Measurements from ENCODE around the gene GNPTAB. TPM values are rescaled to one million over a fixed set of nuclear protein-coding genes. Genes with fewer than 3 reads are reported as not detected.

Gene GNPTAB
- total RNA-seq, 1 experiment from 2014 or later: 21.0 TPM

DNA sequence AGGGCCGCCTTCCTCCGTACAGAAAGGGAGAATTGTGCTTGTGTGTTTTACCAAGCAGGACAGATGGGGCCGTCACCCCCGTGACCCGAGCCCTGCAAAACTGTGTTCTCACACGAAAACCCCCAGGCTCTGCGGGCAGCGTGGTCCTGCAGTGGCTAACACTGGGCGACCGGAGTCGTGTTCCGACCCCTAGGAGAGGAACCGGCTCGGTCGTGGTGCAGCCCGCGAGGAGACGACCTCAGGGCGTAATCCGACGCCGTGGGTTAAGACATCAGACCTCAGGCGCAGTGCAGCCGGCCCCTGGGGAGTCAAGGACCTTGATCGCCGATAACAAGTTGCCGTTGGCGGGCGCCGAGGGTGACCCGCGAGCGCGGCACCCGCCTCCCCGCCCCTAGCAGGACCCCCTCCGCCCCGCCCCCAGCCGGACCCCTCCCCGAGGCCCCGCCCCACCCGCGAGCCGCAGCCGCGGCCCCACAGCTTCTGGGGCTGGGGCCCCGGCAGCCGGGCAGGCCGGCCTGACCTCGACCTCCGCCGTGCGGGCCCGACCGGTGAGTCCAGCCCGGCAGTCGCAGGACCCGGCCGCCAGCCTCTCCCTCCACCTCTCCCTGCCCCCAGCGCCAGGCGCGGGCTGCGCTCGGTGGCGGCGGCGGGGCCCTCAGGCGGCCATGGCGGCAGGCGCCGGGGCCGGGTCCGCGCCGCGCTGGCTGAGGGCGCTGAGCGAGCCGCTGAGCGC lies 133.4 kb downstream of the GNPTAB start, which contains the start of gene CHPT1:
Gene CHPT1 (plus strand): TSS at position 444 of the 733 bp plus-strand sequence. CDS start 222 bp downstream, at position 666.
- Histone ChIP-seq H3K4me3 (ENCODE audit: low read length) (peak within 1 kb of the TSS; percentile 89), H3K27me3 (ENCODE audit: low read length) (no peaks in the 10 kb centered on the region), H3F3A (ENCODE audit: low read length, unreplicated experiment) (no peaks in the 10 kb centered on the region), H2AFZ (ENCODE audit: low read length) (peak within 1 kb of the TSS; percentile 96), H3K4me2 (ENCODE audit: low read length) (peak within 1 kb of the TSS; percentile 90), H3K9me3 (ENCODE audit: low read length) (no peaks in the 10 kb centered on the region), H3K4me1 (ENCODE audit: insufficient read depth, low read length) (peaks cover 12% of the 10 kb centered on the region), H4K20me1 (ENCODE audit: low read length) (no peaks in the 10 kb centered on the region), H3K36me3 (ENCODE audit: low read depth, low read length) (no peaks in the 10 kb centered on the region), H3K9ac (ENCODE audit: low read length) (peak within 1 kb of the TSS; percentile 73), H3K27ac (ENCODE audit: low read length) (no peak within 1 kb of the TSS), H3K9me2 (replicated peaks; ENCODE audit: low read length) (no peaks in the 10 kb centered on the region), H3K79me2 (ENCODE audit: low read length) (peaks cover 34% of the 10 kb centered on the region)
- CTCF ChIA-PET: no interaction called here
- DNase-seq (peak; percentile 47), ATAC-seq (peak; percentile 70)
- BruUV-seq (replicated peaks): no TSS peak
- TF ChIP-seq EZH2 (IDR thresholded peaks at IDR 0.05; ENCODE audit: low read length, unreplicated experiment): no peak
- TF ChIP-seq EZH2phosphoT487 (IDR thresholded peaks at IDR 0.05; ENCODE audit: borderline replicate concordance, low read length): no peak
- TF ChIP-seq, protein P1, sequence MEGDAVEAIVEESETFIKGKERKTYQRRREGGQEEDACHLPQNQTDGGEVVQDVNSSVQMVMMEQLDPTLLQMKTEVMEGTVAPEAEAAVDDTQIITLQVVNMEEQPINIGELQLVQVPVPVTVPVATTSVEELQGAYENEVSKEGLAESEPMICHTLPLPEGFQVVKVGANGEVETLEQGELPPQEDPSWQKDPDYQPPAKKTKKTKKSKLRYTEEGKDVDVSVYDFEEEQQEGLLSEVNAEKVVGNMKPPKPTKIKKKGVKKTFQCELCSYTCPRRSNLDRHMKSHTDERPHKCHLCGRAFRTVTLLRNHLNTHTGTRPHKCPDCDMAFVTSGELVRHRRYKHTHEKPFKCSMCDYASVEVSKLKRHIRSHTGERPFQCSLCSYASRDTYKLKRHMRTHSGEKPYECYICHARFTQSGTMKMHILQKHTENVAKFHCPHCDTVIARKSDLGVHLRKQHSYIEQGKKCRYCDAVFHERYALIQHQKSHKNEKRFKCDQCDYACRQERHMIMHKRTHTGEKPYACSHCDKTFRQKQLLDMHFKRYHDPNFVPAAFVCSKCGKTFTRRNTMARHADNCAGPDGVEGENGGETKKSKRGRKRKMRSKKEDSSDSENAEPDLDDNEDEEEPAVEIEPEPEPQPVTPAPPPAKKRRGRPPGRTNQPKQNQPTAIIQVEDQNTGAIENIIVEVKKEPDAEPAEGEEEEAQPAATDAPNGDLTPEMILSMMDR (conservative IDR thresholded peaks at IDR 0.05; ENCODE audit: low read depth, low read length): no peak
- intact Hi-C loops (cut with micrococcal nuclease): loop anchor here (5.0 kb wide), 1 partner anchor 135 kb away; the partner anchor contains the start of gene GNPTAB
- POLR2A ChIA-PET (ENCODE audit: unreplicated experiment): no interaction called here

DNA sequence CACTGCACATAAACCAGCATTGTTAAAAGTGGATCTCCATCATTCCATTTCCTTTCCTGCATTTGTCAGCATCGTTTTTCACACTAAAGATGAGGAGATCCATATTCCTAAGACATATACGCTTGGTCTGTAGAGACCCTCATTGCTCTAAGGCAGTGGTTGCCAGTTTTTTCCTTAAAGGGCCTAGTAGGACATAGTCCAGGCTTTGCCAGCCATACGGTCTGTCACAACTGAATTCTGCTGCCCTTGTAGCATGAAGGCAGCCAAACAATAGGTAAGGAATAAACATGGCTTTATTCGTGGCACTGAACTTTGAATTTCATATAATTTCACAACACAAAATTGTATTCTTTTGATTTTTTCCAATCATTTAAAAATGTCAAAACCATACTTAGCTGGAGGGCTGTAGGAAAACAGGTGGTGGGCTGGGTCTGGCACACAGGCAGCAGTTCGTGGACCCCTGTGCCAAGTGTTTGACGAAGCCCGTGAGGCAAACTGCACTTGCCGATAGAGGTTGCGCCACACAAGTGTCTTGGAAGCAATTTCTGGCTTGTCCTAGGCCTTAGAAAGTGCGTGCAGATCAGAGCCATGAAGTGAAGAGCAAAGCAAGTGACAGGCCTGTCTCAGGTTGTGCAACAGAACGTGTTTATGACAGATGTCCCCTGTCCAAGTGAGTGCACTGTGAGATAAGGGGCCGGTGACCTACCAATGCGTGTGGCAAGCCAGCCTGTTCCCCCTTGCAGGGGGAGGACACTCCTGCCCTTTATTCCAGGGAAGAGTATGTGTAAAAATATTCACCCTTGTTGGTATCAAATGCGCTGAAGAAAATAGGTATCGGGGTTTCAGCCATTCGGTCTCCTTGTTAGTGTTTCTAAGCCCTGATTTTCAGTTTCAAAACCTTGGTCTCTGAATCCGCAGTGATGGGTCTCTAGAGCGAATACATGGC lies 134.2 kb downstream of the GNPTAB start:
- no peak for TF ChIP-seq EZH2 (IDR thresholded peaks at IDR 0.05; ENCODE audit: low read length, unreplicated experiment)
- intact Hi-C loops (cut with micrococcal nuclease): loop anchor here (5.0 kb wide), 1 partner anchor 136 kb away; the partner anchor contains the start of gene GNPTAB
- Histone ChIP-seq H3F3A (ENCODE audit: low read length, unreplicated experiment) (no peaks in the 10 kb centered on the region), H3K4me2 (ENCODE audit: low read length) (peak overlapping the region; percentile 86), H3K9me2 (replicated peaks; ENCODE audit: low read length) (no peaks in the 10 kb centered on the region), H3K4me3 (ENCODE audit: low read length) (peak overlapping the region; percentile 89), H4K20me1 (ENCODE audit: low read length) (no peaks in the 10 kb centered on the region), H3K79me2 (ENCODE audit: low read length) (peaks cover 27% of the 10 kb centered on the region), H3K4me1 (ENCODE audit: insufficient read depth, low read length) (peaks cover 12% of the 10 kb centered on the region), H2AFZ (ENCODE audit: low read length) (peak overlapping the region; percentile 94), H3K27me3 (ENCODE audit: low read length) (no peaks in the 10 kb centered on the region), H3K27ac (ENCODE audit: low read length) (no peak overlapping the region), H3K9ac (ENCODE audit: low read length) (peak overlapping the region; percentile 45), H3K36me3 (ENCODE audit: low read depth, low read length) (no peaks in the 10 kb centered on the region), H3K9me3 (ENCODE audit: low read length) (no peaks in the 10 kb centered on the region)
- no TSS peak for BruUV-seq (replicated peaks)
- ChIA-PET POLR2A (ENCODE audit: unreplicated experiment) (no interaction called here), CTCF (no interaction called here)
- ATAC-seq (no peak), DNase-seq (peak; percentile 24)

DNA sequence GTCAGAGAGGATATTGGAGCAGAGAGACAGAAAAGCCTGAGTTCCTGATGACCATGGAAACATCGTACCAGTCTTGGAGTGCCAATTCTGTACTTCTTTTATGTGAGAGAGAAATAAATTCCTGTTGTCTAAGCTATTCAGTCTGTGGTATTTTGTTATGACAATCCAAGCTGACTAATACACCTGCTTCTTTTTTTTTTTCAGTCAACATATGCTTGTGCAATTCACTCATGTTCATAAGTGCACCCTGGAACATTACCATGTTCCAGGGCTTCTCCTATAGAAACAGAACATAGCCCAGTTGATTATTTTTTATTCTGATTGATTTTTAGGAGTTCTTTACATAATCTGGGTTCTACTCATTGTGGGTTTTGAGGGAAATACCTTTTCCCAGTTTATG lies 135.1 kb downstream of the GNPTAB start:
- H3K79me2 ChIP-seq (ENCODE audit: low read length): peaks cover 23% of the 10 kb centered on the region
- intact Hi-C loops (cut with micrococcal nuclease): loop anchor here (5.0 kb wide), 1 partner anchor 137 kb away; the partner anchor contains the start of gene GNPTAB
- peaks cover 12% of the 10 kb centered on the region for H3K4me1 ChIP-seq (ENCODE audit: insufficient read depth, low read length)
- no peak overlapping the region for H3K4me3 ChIP-seq (ENCODE audit: low read length)
- H3K9me3 ChIP-seq (ENCODE audit: low read length): no peaks in the 10 kb centered on the region
- no peak overlapping the region for H3K9ac ChIP-seq (ENCODE audit: low read length)
- ChIA-PET CTCF (no interaction called here), POLR2A (ENCODE audit: unreplicated experiment) (no interaction called here)
- BruUV-seq (replicated peaks): no TSS peak
- H3F3A ChIP-seq (ENCODE audit: low read length, unreplicated experiment): no peaks in the 10 kb centered on the region
- H3K9me2 ChIP-seq (replicated peaks; ENCODE audit: low read length): no peaks in the 10 kb centered on the region
- H3K4me2 ChIP-seq (ENCODE audit: low read length): no peak overlapping the region
- no peaks in the 10 kb centered on the region for H3K27me3 ChIP-seq (ENCODE audit: low read length)
- H4K20me1 ChIP-seq (ENCODE audit: low read length): no peaks in the 10 kb centered on the region
- H3K36me3 ChIP-seq (ENCODE audit: low read depth, low read length): no peaks in the 10 kb centered on the region
- H2AFZ ChIP-seq (ENCODE audit: low read length): no peak overlapping the region
- H3K27ac ChIP-seq (ENCODE audit: low read length): no peak overlapping the region
- ATAC-seq: no peak
- no peak for TF ChIP-seq EZH2phosphoT487 (IDR thresholded peaks at IDR 0.05; ENCODE audit: borderline replicate concordance, low read length)
- no peak for TF ChIP-seq EZH2 (IDR thresholded peaks at IDR 0.05; ENCODE audit: low read length, unreplicated experiment)
- TF ChIP-seq, protein P1 (conservative IDR thresholded peaks at IDR 0.05; ENCODE audit: low read depth, low read length): no peak
- peak; percentile 53 for DNase-seq

All from PC-3 (cell line).